WTC11 (cell line): ENCODE data around the gene LNX2. TPM values are rescaled to one million over a fixed set of nuclear protein-coding genes. Genes with fewer than 3 reads are reported as not detected.

Experiments
- ATAC-seq: fragments of 200-7000 bp; cut with Tn5 transposase; 2 replicates; pipeline ENCODE4 v1.10.0; 2021; ENCODE audit warnings: mild to moderate bottlenecking, moderate library complexity
- CTCF ChIA-PET: fragments of 300-600 bp; sonication (Branson Sonifier 250); formaldehyde crosslinking; loops from one replicate; lab custom pipeline; 2021; ENCODE audit warnings: antibody characterized with exemption; lab: Charles Lee
- POLR2A ChIA-PET: fragments of 350-600 bp; sonication (Branson Sonifier 250); formaldehyde crosslinking; loops from one replicate; lab custom pipeline; 2021; ENCODE audit warnings: antibody characterized with exemption; lab: Charles Lee
- DNase-seq: peaks from one replicate; pipeline ENCODE4 v3.0.0; 2021; ENCODE audit warnings: low spot score
- H3K27ac Mint-ChIP-seq: 2 replicates; pipeline ENCODE4 v1.8.0; 2021; ENCODE audit warnings: mixed read lengths
- H3K27me3 Mint-ChIP-seq: 2 replicates; pipeline ENCODE4 v1.8.0; 2021; ENCODE audit warnings: low read depth, mild to moderate bottlenecking, moderate library complexity, mixed read lengths
- H3K36me3 Mint-ChIP-seq: 2 replicates; pipeline ENCODE4 v1.8.0; 2021; ENCODE audit warnings: mixed read lengths
- H3K4me1 Mint-ChIP-seq: 2 replicates; pipeline ENCODE4 v1.8.0; 2022; ENCODE audit warnings: mixed read lengths
- H3K4me3 Mint-ChIP-seq: 2 replicates; pipeline ENCODE4 v1.8.0; 2021; ENCODE audit warnings: mild to moderate bottlenecking, moderate library complexity, mixed read lengths
- H3K9me3 Mint-ChIP-seq: 2 replicates; pipeline ENCODE4 v1.8.0; 2021; ENCODE audit warnings: mixed read lengths
- AR ChIP-seq: fragments of 250-450 bp; sonication (Bioruptor Pico); IDR thresholded peaks from 2 replicates; pipeline ENCODE4 v1.9.0; 2021; ENCODE audit warnings: mild to moderate bottlenecking
- CREB1 ChIP-seq: sonication (generic); formaldehyde crosslinking; IDR thresholded peaks from 2 replicates; pipeline ENCODE4 v1.8.0; 2023; ENCODE audit warnings: mild to moderate bottlenecking, missing genetic modification reagents
- CTCF ChIP-seq: fragments of 200-600 bp; IDR thresholded peaks from 2 replicates; pipeline ENCODE4 v1.8.0; 2022; ENCODE audit warnings: antibody characterized with exemption
- NR2C2 ChIP-seq: sonication (generic); formaldehyde crosslinking; IDR thresholded peaks from 2 replicates; pipeline ENCODE4 v1.8.0; 2022; ENCODE audit warnings: mild to moderate bottlenecking, missing genetic modification reagents
- SMAD3 ChIP-seq: sonication (generic); formaldehyde crosslinking; IDR thresholded peaks from 2 replicates; pipeline ENCODE4 v1.8.0; 2022; ENCODE audit warnings: missing genetic modification reagents, mild to moderate bottlenecking, borderline replicate concordance
- STAT6 ChIP-seq: sonication (generic); formaldehyde crosslinking; conservative IDR thresholded peaks from 2 replicates; pipeline ENCODE4 v1.8.1; 2023; ENCODE audit warnings: mild to moderate bottlenecking, low read depth, missing genetic modification reagents, moderate library complexity
- TP53 ChIP-seq: sonication (generic); formaldehyde crosslinking; IDR thresholded peaks from 2 replicates; pipeline ENCODE4 v1.8.1; 2023; ENCODE audit warnings: mild to moderate bottlenecking, missing genetic modification reagents
- ZNF121 ChIP-seq: sonication (generic); formaldehyde crosslinking; IDR thresholded peaks from 2 replicates; pipeline ENCODE4 v1.8.0; 2023; ENCODE audit warnings: missing genetic modification reagents
- ZNF263 ChIP-seq: sonication (generic); formaldehyde crosslinking; IDR thresholded peaks from 2 replicates; pipeline ENCODE4 v1.8.1; 2022; ENCODE audit warnings: low read depth, mild to moderate bottlenecking, moderate library complexity, missing genetic modification reagents
- ZNF671 ChIP-seq: fragments of 250-450 bp; sonication (Bioruptor Pico); IDR thresholded peaks from 2 replicates; pipeline ENCODE4 v1.8.0; 2021; ENCODE audit warnings: mild to moderate bottlenecking
- total RNA-seq: library from RNA; stranded (reverse); gene quantifications from 3 replicates; pipeline ENCODE4 v1.2.3, GENCODE V29; 2021
- TF ChIP-seq, protein P1 (sequence below): fragments of 250-450 bp; sonication (Bioruptor Pico); IDR thresholded peaks from 2 replicates; pipeline ENCODE4 v2.1.2; 2022; ENCODE audit warnings: mild to moderate bottlenecking, moderate library complexity
- TF ChIP-seq, protein P2 (sequence below): sonication (generic); formaldehyde crosslinking; IDR thresholded peaks from 2 replicates; pipeline ENCODE4 v1.8.1; 2023; ENCODE audit warnings: mild to moderate bottlenecking, missing genetic modification reagents, moderate library complexity
- TF ChIP-seq, protein P3 (sequence below): fragments of 250-450 bp; sonication (Bioruptor Pico); IDR thresholded peaks from 2 replicates; pipeline ENCODE4 v1.9.0; 2021; ENCODE audit warnings: mild to moderate bottlenecking

LNX2 gene
- total RNA-seq, 1 experiment from 2014 or later: 10.1 TPM

DNA sequence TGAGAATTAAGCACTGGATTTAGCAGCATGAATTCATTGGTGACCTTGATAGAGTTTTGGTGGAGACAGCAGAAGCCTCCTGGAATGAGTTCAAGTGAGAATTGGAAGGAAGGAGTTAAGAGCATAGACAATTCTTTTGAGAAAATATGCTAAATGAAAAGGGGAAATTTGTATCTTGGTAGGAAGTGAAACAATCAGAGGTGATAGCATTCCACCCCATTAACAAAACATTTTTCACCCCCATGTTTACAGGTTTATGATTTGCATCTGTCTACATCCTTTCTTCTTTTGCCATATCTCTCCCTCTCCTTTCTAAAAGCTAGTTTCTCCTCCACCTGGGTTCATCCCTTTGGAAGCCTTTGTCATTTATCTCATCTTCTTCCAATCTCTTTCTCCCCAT, 27.5 kb downstream of the LNX2 start:
- CTCF ChIA-PET: no interaction called here
- peaks cover 3% of the 10 kb centered on the region; the same call in 1 of the 2 replicates for H3K36me3 Mint-ChIP-seq
- POLR2A ChIA-PET: no interaction called here

DNA sequence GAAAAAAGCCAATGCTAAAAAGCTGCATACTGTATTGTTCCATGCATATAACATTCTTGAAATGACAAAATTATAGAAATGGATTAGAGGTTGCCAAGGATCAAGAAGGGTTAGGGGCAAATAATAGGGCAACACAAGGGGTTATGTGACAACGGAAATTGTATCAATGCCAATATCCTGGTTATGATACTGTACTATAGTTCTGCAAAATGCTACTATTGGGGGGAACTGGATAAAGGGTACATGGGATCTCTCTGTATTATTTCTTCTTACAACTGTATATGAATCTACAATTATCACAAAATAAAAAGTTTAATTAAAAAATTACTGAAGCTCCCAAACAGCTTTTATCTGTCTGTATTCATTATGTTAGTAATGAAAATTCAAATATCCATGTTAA, 31.9 kb downstream of the LNX2 start:
- DNase-seq (no peak), ATAC-seq (no peak)
- Mint-ChIP-seq H3K27ac (no peak overlapping the region), H3K4me3 (no peak overlapping the region), H3K27me3 (no peaks in the 10 kb centered on the region), H3K4me1 (0 out of 2 replicates have a peak, but pooled peaks cover 5% of the 10 kb centered on the region), H3K36me3 (peaks cover 3% of the 10 kb centered on the region; the same call in 1 of the 2 replicates), H3K9me3 (peaks cover 9% of the 10 kb centered on the region)
- ChIA-PET CTCF (no interaction called here), POLR2A (no interaction called here)
- TF ChIP-seq AR (CRISPR knock-in tag) (no peak), ZNF671 (no peak), ZNF263 (no peak), TP53 (no peak), ZNF121 (CRISPR knock-in tag) (no peak)
- TF ChIP-seq, protein P1, sequence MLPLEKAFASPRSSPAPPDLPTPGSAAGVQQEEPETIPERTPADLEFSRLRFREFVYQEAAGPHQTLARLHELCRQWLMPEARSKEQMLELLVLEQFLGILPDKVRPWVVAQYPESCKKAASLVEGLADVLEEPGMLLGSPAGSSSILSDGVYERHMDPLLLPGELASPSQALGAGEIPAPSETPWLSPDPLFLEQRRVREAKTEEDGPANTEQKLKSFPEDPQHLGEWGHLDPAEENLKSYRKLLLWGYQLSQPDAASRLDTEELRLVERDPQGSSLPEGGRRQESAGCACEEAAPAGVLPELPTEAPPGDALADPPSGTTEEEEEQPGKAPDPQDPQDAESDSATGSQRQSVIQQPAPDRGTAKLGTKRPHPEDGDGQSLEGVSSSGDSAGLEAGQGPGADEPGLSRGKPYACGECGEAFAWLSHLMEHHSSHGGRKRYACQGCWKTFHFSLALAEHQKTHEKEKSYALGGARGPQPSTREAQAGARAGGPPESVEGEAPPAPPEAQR (CRISPR knock-in tag): no peak

More for the DNA sequence above, 27.5 kb downstream of the LNX2 start:
- H3K27ac Mint-ChIP-seq: no peak overlapping the region
- no peak for TF ChIP-seq NR2C2 (CRISPR knock-in tag)
- TF ChIP-seq, protein P2, sequence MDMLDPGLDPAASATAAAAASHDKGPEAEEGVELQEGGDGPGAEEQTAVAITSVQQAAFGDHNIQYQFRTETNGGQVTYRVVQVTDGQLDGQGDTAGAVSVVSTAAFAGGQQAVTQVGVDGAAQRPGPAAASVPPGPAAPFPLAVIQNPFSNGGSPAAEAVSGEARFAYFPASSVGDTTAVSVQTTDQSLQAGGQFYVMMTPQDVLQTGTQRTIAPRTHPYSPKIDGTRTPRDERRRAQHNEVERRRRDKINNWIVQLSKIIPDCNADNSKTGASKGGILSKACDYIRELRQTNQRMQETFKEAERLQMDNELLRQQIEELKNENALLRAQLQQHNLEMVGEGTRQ (CRISPR knock-in tag): no peak
- TF ChIP-seq CTCF: no peak
- TF ChIP-seq, all 79 proteins: peak for 0
- Mint-ChIP-seq H3K9me3 (peaks cover 4% of the 10 kb centered on the region), H3K4me1 (no peaks in the 10 kb centered on the region), H3K27me3 (no peaks in the 10 kb centered on the region), H3K4me3 (no peak overlapping the region)
- DNase-seq (no peak), ATAC-seq (no peak)

DNA sequence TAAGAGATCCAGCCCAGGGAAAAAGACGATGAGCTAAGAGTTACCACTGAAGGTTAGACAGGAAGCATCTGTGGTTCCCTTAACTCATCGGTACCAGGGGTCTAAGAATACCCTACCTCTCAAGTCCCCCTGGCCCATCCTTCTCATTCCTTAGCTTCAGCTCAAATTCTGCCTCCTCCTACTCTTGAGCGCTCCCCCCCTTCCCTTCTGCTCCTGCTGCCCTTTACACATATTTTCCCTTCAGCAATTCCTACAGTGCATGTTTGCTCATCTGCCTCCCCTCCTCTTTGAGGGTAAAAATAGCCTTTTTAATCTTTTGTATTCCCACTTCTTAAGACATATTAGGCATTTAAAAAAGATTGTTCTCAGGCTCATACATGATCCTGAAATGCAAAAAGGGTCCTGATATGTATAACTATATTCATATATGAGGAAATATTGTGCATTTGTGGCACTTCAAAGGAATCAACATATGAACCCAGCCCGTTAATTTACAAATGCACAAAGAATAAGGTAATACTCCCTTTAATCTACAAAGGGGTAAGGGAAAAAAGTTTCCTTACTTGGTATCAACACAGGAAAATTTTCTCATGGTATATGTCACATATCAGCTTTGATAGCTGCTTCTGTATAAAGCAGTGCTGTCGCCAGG, 33.1 kb downstream of the LNX2 start:
- H3K4me1 Mint-ChIP-seq: 0 out of 2 replicates have a peak, but pooled peaks cover 5% of the 10 kb centered on the region
- DNase-seq: no peak
- H3K4me3 Mint-ChIP-seq: no peak overlapping the region
- no peak for ATAC-seq
- ChIA-PET CTCF (interaction anchor here (0.7 to 1.4 kb wide), 5 partner anchors 54 to 748 kb away, joined by 3 to 4 read pairs (median 4); no protein-coding TSS in a partner anchor), POLR2A (interaction anchor here (0.7 kb wide), 1 partner anchor 163 kb away, joined by 4 read pairs; the partner anchor contains the start of gene GTF3A)
- TF ChIP-seq TP53: no peak
- TF ChIP-seq CREB1 (CRISPR knock-in tag): no peak
- no peak for TF ChIP-seq SMAD3 (CRISPR knock-in tag)
- TF ChIP-seq, protein P3, sequence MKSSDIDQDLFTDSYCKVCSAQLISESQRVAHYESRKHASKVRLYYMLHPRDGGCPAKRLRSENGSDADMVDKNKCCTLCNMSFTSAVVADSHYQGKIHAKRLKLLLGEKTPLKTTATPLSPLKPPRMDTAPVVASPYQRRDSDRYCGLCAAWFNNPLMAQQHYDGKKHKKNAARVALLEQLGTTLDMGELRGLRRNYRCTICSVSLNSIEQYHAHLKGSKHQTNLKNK (CRISPR knock-in tag): no peak
- no peak for TF ChIP-seq STAT6 (CRISPR knock-in tag)
- no peak overlapping the region for H3K27ac Mint-ChIP-seq
- H3K36me3 Mint-ChIP-seq: peaks cover 3% of the 10 kb centered on the region; the same call in 1 of the 2 replicates
- peaks cover 9% of the 10 kb centered on the region for H3K9me3 Mint-ChIP-seq
- no peaks in the 10 kb centered on the region for H3K27me3 Mint-ChIP-seq
